ENCODE results near the gene SLC7A11.

SLC7A11 gene

GRCh38 chr4:138230048-138230447, 12.1 kb downstream of the SLC7A11 start:
- no peak overlapping the region for H3K27ac ChIP-seq (ENCODE audit: low read length)
- H3K4me2 ChIP-seq (ENCODE audit: low read depth, low read length): no peak overlapping the region
- no peak overlapping the region for H2AFZ ChIP-seq (ENCODE audit: low read length)
- H3K27me3 ChIP-seq (replicated peaks; ENCODE audit: insufficient read depth, low read length): no peaks in the 10 kb centered on the region
- H3K4me3 ChIP-seq (ENCODE audit: low read length): no peak overlapping the region
- H3K9ac ChIP-seq (ENCODE audit: low read length): no peak overlapping the region
- H3F3A ChIP-seq (ENCODE audit: insufficient read depth, low read length): no peaks in the 10 kb centered on the region
- no peaks in the 10 kb centered on the region for H3K9me2 ChIP-seq (replicated peaks; ENCODE audit: insufficient read depth, low read length)
- H3K79me2 ChIP-seq (ENCODE audit: low read length): no peaks in the 10 kb centered on the region
- no peaks in the 10 kb centered on the region for H4K20me1 ChIP-seq (ENCODE audit: insufficient read depth, low read length)
- no peaks in the 10 kb centered on the region for H3K36me3 ChIP-seq (replicated peaks; ENCODE audit: insufficient read depth, low read length)
- no peak for TF ChIP-seq EZH2phosphoT487 (IDR thresholded peaks at IDR 0.05; ENCODE audit: low read length)
- no peak for TF ChIP-seq EZH2 (optimal IDR thresholded peaks at IDR 0.05; ENCODE audit: low read depth, low read length)
- no peak for TF ChIP-seq CTCF (IDR thresholded peaks at IDR 0.05; ENCODE audit: low read length)
- no peak for DNase-seq
- H3K9me3 ChIP-seq (replicated peaks; ENCODE audit: insufficient read depth, low read length): no peaks in the 10 kb centered on the region
- no peaks in the 10 kb centered on the region for H3K4me1 ChIP-seq (ENCODE audit: low read length)

- DNase-seq: no peak
- H3K36me3 ChIP-seq (replicated peaks; ENCODE audit: insufficient read depth, low read length): no peaks in the 10 kb centered on the region
- H2AFZ ChIP-seq (ENCODE audit: low read length): no peak overlapping the region
- no peaks in the 10 kb centered on the region for H3K79me2 ChIP-seq (ENCODE audit: low read length)
- no peak for TF ChIP-seq CTCF (IDR thresholded peaks at IDR 0.05; ENCODE audit: low read length)
- TF ChIP-seq EZH2phosphoT487 (IDR thresholded peaks at IDR 0.05; ENCODE audit: low read length): no peak
- TF ChIP-seq EZH2 (optimal IDR thresholded peaks at IDR 0.05; ENCODE audit: low read depth, low read length): no peak
- no peaks in the 10 kb centered on the region for H3K27me3 ChIP-seq (replicated peaks; ENCODE audit: insufficient read depth, low read length)
- H3K27ac ChIP-seq (ENCODE audit: low read length): no peak overlapping the region
- no peak overlapping the region for H3K4me3 ChIP-seq (ENCODE audit: low read length)
- H3K9me3 ChIP-seq (replicated peaks; ENCODE audit: insufficient read depth, low read length): no peaks in the 10 kb centered on the region
- H3K4me1 ChIP-seq (ENCODE audit: low read length): no peaks in the 10 kb centered on the region
- no peak overlapping the region for H3K9ac ChIP-seq (ENCODE audit: low read length)
- H3K9me2 ChIP-seq (replicated peaks; ENCODE audit: insufficient read depth, low read length): no peaks in the 10 kb centered on the region
- no peak overlapping the region for H3K4me2 ChIP-seq (ENCODE audit: low read depth, low read length)
- no peaks in the 10 kb centered on the region for H4K20me1 ChIP-seq (ENCODE audit: insufficient read depth, low read length)
- H3F3A ChIP-seq (ENCODE audit: insufficient read depth, low read length): no peaks in the 10 kb centered on the region
Measured at GRCh38 chr4:138229160-138229559, 13.0 kb downstream of the SLC7A11 start.

- H3K27ac ChIP-seq (ENCODE audit: low read length): no peak overlapping the region
Measured at GRCh38 chr4:138226351-138226750, 15.8 kb downstream of the SLC7A11 start.

More at GRCh38 chr4:138226351-138226750, 15.8 kb downstream of the SLC7A11 start:
- no peak for DNase-seq
- Histone ChIP-seq H3F3A (ENCODE audit: insufficient read depth, low read length) (no peaks in the 10 kb centered on the region), H3K4me3 (ENCODE audit: low read length) (no peak overlapping the region), H3K27me3 (replicated peaks; ENCODE audit: insufficient read depth, low read length) (no peaks in the 10 kb centered on the region), H3K9me3 (replicated peaks; ENCODE audit: insufficient read depth, low read length) (no peaks in the 10 kb centered on the region), H3K9ac (ENCODE audit: low read length) (no peak overlapping the region), H2AFZ (ENCODE audit: low read length) (no peak overlapping the region), H3K4me2 (ENCODE audit: low read depth, low read length) (no peak overlapping the region), H3K79me2 (ENCODE audit: low read length) (no peaks in the 10 kb centered on the region), H3K4me1 (ENCODE audit: low read length) (no peaks in the 10 kb centered on the region), H4K20me1 (ENCODE audit: insufficient read depth, low read length) (no peaks in the 10 kb centered on the region), H3K36me3 (replicated peaks; ENCODE audit: insufficient read depth, low read length) (no peaks in the 10 kb centered on the region), H3K9me2 (replicated peaks; ENCODE audit: insufficient read depth, low read length) (no peaks in the 10 kb centered on the region)
- TF ChIP-seq CTCF (IDR thresholded peaks at IDR 0.05; ENCODE audit: low read length): no peak
- no peak for TF ChIP-seq EZH2 (optimal IDR thresholded peaks at IDR 0.05; ENCODE audit: low read depth, low read length)
- no peak for TF ChIP-seq EZH2phosphoT487 (IDR thresholded peaks at IDR 0.05; ENCODE audit: low read length)

Data from MM.1S (cell line).